ENCODE measurements around the gene IPO9.

IPO9 gene

GRCh38 chr1:201828820-201829774 is at the start of gene IPO9:
TSS of gene IPO9 (plus strand) at chr1:201829157. CDS start at chr1:201829210, 53 bp downstream.
- DNase-seq: peak; percentile 98

GRCh38 chr1:201779351-201779880 is 49.5 kb upstream of the IPO9 start:
- no peak for DNase-seq

DNA sequence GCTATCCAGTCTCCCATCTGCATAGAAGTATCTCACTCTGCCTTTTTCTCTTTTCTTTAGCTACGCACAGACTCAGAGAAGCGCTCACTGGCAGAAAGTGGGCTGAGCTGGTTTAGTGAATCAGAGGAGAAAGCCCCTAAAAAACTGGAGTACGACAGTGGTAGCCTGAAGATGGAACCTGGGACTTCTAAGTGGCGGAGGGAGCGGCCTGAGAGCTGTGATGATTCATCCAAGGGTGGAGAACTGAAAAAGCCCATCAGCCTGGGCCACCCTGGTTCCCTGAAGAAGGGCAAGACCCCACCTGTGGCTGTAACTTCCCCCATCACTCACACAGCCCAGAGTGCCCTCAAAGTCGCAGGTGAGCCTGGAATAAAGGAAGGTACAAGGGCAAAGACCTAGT is 48.0 kb upstream of the IPO9 start:
- no peak for DNase-seq

GRCh38 chr1:201781437-201781836 is 47.5 kb upstream of the IPO9 start:
- no peak for DNase-seq

GRCh38 chr1:201782353-201782752 is 46.6 kb upstream of the IPO9 start:
- no peak for DNase-seq

DNA sequence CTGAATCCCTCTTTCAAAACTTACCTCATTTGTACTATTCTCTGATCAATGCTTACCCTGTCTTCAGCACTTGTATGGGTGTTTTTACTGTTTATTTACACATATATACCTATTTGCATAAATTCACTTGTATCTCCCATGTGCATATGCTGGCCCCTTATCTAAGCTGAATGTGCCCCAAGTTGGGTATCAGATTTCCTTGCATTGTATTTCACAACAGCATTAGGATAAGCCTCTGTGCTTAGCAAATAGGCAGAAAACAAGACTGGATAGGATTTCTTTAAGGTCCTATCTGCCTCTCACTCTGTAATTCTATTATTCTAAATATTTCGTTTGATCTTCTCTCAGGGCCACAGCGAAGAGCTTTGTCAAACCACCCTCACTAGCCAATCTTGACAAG is 45.9 kb upstream of the IPO9 start:
- DNase-seq: no peak

- no peak for DNase-seq
Observed at GRCh38 chr1:201783572-201783971, 45.4 kb upstream of the IPO9 start.

- DNase-seq: no peak
Observed at GRCh38 chr1:201785291-201785690, 43.7 kb upstream of the IPO9 start.

GRCh38 chr1:201786824-201787223 is 42.1 kb upstream of the IPO9 start:
- DNase-seq: no peak

DNA sequence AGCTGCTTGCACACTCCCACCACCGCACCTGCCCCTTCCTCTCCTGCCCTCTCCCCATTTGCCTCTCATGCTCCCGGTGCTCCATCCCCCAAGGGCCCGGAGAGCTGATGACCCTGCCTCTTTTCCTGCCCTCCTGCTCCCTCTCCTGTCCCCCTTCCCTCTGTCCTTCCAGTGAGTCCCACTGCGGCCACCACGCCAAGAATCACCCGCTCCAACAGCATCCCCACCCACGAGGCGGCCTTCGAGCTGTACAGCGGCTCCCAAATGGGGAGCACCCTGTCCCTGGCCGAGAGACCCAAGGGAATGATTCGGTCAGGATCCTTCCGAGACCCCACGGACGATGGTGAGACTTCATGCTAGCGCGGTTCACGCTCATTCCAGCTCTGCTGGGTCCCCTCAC is 40.7 kb upstream of the IPO9 start:
- no peak for DNase-seq

- DNase-seq: no peak
Observed at GRCh38 chr1:201789245-201789644, 39.7 kb upstream of the IPO9 start.

GRCh38 chr1:201790261-201790660 is 38.7 kb upstream of the IPO9 start:
- no peak for DNase-seq

GRCh38 chr1:201791051-201791778 is 37.7 kb upstream of the IPO9 start:
- no peak for DNase-seq

DNA sequence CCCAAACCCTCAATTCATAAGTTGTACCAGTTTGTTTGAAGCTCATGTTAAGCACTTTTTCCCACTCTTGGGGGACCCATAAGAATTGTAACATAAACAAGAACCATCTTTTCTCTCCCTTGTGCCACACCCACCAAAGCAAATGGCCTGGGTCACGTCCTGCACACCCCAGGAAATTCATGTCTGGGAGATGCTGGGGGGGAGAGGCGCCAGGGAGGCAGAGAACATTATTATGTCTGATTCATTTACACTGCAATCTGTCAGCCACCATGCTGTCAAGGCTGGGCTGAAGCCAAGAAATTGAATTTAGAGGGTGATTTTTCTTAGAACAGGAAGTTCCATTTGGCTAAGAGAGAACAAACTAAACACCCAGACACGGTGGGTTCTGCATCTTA is 37.2 kb upstream of the IPO9 start:
- DNase-seq: no peak

DNA sequence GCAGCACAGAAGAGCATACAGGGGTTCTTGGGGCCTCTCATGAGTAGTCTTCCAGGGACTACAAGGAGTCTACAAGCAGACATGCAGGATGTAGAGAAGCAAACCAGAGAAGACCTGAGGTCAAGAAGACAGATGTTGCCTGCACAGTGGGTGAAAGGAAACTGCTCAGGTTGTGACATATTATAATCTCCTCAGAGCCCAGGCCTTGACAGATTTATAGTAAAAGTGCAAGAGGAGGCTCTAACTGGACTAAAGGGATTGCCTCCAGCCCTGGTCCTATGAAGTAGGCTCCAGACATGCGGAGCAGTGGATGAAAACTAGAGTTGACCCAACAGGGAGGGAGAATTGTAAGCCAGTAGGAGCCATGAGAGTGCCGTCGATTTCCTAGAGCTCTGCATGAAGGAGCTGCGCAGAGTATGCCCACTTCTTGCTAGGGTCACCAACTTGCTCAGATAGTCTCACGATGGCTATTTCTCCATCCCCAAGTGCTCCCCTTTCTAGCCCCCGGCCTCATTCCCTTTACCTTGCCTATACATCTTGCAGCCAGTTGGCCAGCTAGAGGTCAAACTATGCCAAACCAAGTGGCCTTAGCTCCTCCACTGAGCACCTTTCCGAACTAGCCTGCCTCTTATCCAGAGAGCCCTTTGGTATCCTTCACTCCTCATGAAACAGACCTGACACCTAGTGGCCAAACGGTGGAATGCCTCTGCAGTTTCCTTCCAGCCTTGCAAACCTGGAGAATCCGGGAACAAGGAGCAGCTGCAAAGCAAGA is 36.2 kb upstream of the IPO9 start:
- DNase-seq: peak; percentile 73

- no peak for DNase-seq
Observed at GRCh38 chr1:201793306-201793925, 35.5 kb upstream of the IPO9 start.

- no peak for DNase-seq
Observed at GRCh38 chr1:201795066-201795465, 33.9 kb upstream of the IPO9 start.

DNA sequence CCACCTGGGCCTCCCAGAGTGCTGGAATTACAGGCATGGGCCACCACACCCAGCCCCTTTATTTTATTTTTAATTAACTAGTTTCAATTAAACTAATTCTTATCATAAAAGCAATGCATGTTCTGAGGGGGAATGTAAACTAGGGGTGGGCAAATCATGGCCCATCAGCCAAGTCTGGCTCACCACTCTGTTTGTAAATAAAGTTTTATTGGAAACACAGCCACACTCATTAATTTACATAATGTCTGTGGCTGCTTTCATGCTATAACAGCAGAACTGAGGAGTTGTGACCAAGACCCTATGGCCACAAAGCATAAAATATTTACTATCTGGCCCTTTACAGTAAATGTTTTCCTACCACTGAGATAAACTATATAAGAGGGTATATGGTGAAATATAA is 28.7 kb upstream of the IPO9 start:
- DNase-seq: no peak

DNA sequence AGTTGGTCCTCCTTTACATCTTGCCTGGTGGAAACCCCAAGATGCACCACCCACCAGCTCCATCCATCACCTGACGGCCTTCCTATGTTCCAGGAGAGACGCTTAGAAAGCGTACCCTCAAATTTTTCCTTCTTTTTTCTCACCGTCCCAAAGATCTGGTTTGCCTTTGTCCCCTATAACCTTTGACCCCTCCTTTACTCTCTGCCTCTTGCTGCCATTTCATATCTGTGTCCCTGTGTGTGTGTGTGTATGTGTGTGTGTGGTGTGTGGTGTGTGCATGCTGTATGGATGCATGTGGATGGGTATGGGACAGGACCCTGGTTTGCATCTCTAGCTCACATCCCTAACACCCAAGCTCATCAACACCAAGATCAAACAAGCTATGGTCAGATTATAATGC is 22.2 kb upstream of the IPO9 start:
- DNase-seq: no peak

GRCh38 chr1:201807958-201808632 is 20.9 kb upstream of the IPO9 start:
- no peak for DNase-seq

GRCh38 chr1:201808633-201808990 is 20.3 kb upstream of the IPO9 start:
- no peak for DNase-seq

DNA sequence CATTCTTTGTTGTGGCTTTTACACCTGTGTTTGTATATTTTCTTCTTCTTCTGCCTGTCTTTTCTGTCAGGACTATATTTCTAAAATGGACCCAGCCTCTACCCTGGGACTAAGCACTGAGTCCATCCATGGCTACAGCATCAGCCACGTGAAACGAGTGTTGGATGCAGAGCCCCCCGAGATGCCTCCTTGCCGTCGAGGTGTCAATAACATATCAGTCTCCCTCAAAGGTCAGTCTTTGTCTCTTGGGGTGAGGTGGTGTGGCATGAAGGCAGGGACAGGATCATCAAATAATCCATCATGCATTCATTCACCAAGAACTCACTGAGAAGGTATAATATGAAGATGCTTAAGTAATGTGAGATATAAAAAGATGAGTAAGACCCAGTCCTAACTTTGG is 19.1 kb upstream of the IPO9 start:
- DNase-seq: no peak

All from activated CD8-positive, alpha-beta memory T cell treated with anti-CD3 and anti-CD28 coated beads, Interleukin-2, amount 50 U/mL, for 48 hours (primary cell).